Heart left ventricle (tissue), 13 donors: ENCODE measurements around the gene CASZ1.

Experiments
- POLR2A ChIP-seq, 2 donors: fragments of 450-650 bp; IDR thresholded peaks; one replicate each; pipeline ENCODE4 v1.6.1; 2017; ENCODE audit warnings: antibody characterized with exemption in 2 of 2, mild to moderate bottlenecking in 2 of 2, moderate library complexity in 2 of 2
- TF ChIP-seq, protein P1 (sequence below), 12 donors: fragments of 200-600 bp; sonication (generic) in 4 of 12; IDR thresholded peaks; one replicate each; pipeline versions ENCODE4 v1.5.0 to v1.8.0; 2018 to 2022; ENCODE audit warnings: antibody characterized with exemption in 12 of 12, mild to moderate bottlenecking in 5 of 12
- donor health status: ischemic (EF 13 %, LVEDD 7.1; RV severe dilation, severe dysfunction).
- donor health status: DM: no; HTN: yes; CAD: no.
- donor health status: DM: no; HTN: no; CAD: no.
- donor health status: ischemic (EF 25% LVEDD 6.9; RV normal size, moderate dysfunction).
- donor health status: ischemic (EF 25% LVEDD 5.7; RV mildly dilated, moderate dysfunction).
- donor health status: ischemic (EF 35%, LVEDD 5.7; RV mildly dilated, moderate dysfunction).
- donor health status: nonischemic (EF 11% LVEDD 7.7; RV severe dilation, severe dysfunction).
- donor health status: DM: yes; HTN: yes; CAD: no.
- donor health status: PGD.
- donor health status: ischemic (EF 29% LVEDD 5.4; RV normal size, mild dysfunction).
- donor health status: nonischemic (EF 23%, LVEDD 6.1; RV moderate dilation, normal function).

GRCh38 chr1:10637834-10638558 lies 158.4 kb downstream of the CASZ1 start:
- TF ChIP-seq, protein P1, sequence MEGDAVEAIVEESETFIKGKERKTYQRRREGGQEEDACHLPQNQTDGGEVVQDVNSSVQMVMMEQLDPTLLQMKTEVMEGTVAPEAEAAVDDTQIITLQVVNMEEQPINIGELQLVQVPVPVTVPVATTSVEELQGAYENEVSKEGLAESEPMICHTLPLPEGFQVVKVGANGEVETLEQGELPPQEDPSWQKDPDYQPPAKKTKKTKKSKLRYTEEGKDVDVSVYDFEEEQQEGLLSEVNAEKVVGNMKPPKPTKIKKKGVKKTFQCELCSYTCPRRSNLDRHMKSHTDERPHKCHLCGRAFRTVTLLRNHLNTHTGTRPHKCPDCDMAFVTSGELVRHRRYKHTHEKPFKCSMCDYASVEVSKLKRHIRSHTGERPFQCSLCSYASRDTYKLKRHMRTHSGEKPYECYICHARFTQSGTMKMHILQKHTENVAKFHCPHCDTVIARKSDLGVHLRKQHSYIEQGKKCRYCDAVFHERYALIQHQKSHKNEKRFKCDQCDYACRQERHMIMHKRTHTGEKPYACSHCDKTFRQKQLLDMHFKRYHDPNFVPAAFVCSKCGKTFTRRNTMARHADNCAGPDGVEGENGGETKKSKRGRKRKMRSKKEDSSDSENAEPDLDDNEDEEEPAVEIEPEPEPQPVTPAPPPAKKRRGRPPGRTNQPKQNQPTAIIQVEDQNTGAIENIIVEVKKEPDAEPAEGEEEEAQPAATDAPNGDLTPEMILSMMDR (IDR thresholded peaks at IDR 0.05), result no peak
- TF ChIP-seq POLR2A (IDR thresholded peaks at IDR 0.05), result no peak
